Ovary (tissue), 9 donors: Measurements from ENCODE around the gene CRYBG2. TPM values are rescaled to one million over a fixed set of nuclear protein-coding genes. Genes with fewer than 3 reads are reported as not detected.

Experiments used
- DNase-seq, 5 donors: peaks; one replicate each; pipeline ENCODE4 v3.0.0-alpha.2; 2019 to 2020
- H3K27ac ChIP-seq, 2 donors: fragments of 200-600 bp; one replicate each; pipeline versions ENCODE4 v1.5.1 to v1.8.0; 2019 to 2022
- H3K27me3 ChIP-seq: fragments of 200-600 bp; one replicate; pipeline ENCODE4 v1.8.0; 2022
- H3K36me3 ChIP-seq: fragments of 200-600 bp; sonication (generic); one replicate; pipeline ENCODE4 v1.5.1; 2019
- H3K4me1 ChIP-seq: one replicate; pipeline ENCODE4 v1.8.1; 2013; ENCODE audit warnings: mild to moderate bottlenecking, moderate library complexity; ENCODE audit not compliant: insufficient read depth
- H3K4me3 ChIP-seq: fragments of 200-600 bp; sonication (generic); one replicate; pipeline ENCODE4 v1.5.1; 2017
- H3K9me3 ChIP-seq, 2 donors: fragments of 200-600 bp in 1 of 2; sonication (generic) in 1 of 2; one replicate each; pipeline versions ENCODE4 v1.5.1 to v1.8.1; 2013 to 2019; ENCODE audit warnings: mild to moderate bottlenecking in 1 of 2, moderate library complexity in 1 of 2
- EP300 ChIP-seq: sonication (generic); formaldehyde crosslinking; IDR thresholded peaks from one replicate; pipeline ENCODE4 v1.6.1; 2017; ENCODE audit warnings: antibody characterized with exemption
- POLR2A ChIP-seq: fragments of 450-650 bp; IDR thresholded peaks from one replicate; pipeline ENCODE4 v1.6.1; 2017; ENCODE audit warnings: antibody characterized with exemption, mild to moderate bottlenecking, moderate library complexity
- WGBS, 3 donors: extraction: QIAGEN DNeasy Blood & Tissue Kit in 1 of 3; methylation state at CpG; one replicate each; pipeline versions ENCODE4 v1.1.5 to v1.1.7; 2013 to 2017; 5-methylcytosine and 5-hydroxymethylcytosine counted together
- intact Hi-C, 4 donors: fragments of 100-400 bp; cut with DNase I; formaldehyde crosslinking; loops; one replicate each; pipeline versions ENCODE4 v1.11.0 to v1.15.1; 2022 to 2023
- polyA plus RNA-seq, 2 donors: library from polyadenylated mRNA; stranded (reverse); fragments of 200-250 nt in 1 of 2; fragments of 350-450 nt in 1 of 2; fragmentation: Illumina TruSeq in 1 of 2; extraction: RNeasy Lipid Tissue Mini Kit (QIAGEN cat#74804) in 1 of 2; gene quantifications; one replicate each; pipeline ENCODE4 v1.2.3, GENCODE V29; 2013 to 2014
- total RNA-seq, 7 donors: library from RNA; depleted of rRNA in 2 of 7; stranded (reverse); fragments of >200 nt in 2 of 7; fragmentation: NEBNext Ultra II Directional in 3 of 7; extraction: Animal tissue kit (Norgen Biotek cat#: 25700) in 3 of 7; gene quantifications; one replicate each; pipeline versions ENCODE4 v1.1.0 to v1.2.4, GENCODE V29; 2016 to 2023
- TF ChIP-seq, protein P1 (sequence below), 3 donors: fragments of 450-650 bp in 2 of 3; fragments of 200-600 bp in 1 of 3; IDR thresholded peaks; one replicate each; pipeline versions ENCODE4 v1.5.1 to v1.8.0; 2016 to 2022; ENCODE audit warnings: antibody characterized with exemption in 3 of 3, mild to moderate bottlenecking in 1 of 3
- donor health status: DM: no; HTN: no; CAD: no; lungs with moderate emphysema.
- donor health status: DM: no; HTN: no; CAD: no.
- donor health status: Bipolar disorder and iron deficiency.
- donor health status: DM: yes; HTN: yes; CAD: no.
- donor health status: DM: no; HTN: no; CAD: no.
- donor health status: DM: yes; HTN: yes; CAD: no.

Gene CRYBG2
- total and polyA plus RNA-seq, 9 donors = 0.11 to 2.3 (median 0.23) TPM; not detected in 6

DNA sequence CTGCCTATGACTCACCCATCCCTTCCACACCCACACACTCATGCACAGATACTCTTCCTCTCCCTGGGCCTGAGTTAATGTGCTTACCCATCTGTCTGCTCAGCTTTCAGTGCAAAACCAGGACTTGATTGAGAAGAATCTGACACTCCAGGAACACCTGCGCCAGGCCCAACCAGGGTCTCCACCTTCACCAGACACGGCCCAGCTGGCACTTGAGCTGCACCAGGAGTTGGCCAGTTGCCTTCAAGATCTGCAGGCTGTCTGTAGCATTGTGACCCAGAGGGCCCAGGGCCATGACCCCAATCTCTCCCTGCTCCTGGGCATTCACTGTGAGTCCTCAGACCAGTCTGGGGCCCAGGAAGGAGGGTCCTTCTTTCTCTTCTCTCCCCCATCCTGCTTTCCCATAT is 77.5 kb downstream of the CRYBG2 start:
- intact Hi-C loops = no loop called here
- 81 to 88% (median 82%) methylated on average over 2 of the region's 2 CpGs for WGBS, 3 donors
- DNase-seq = no peak
- Histone ChIP-seq H3K27me3 (no peaks in the 10 kb centered on the region), H3K4me1 (peaks cover 6% of the 10 kb centered on the region), H3K9me3 (no peaks in the 10 kb centered on the region), H3K27ac (no peak overlapping the region), H3K4me3 (no peak overlapping the region), H3K36me3 (no peaks in the 10 kb centered on the region)
- TF ChIP-seq, protein P1, sequence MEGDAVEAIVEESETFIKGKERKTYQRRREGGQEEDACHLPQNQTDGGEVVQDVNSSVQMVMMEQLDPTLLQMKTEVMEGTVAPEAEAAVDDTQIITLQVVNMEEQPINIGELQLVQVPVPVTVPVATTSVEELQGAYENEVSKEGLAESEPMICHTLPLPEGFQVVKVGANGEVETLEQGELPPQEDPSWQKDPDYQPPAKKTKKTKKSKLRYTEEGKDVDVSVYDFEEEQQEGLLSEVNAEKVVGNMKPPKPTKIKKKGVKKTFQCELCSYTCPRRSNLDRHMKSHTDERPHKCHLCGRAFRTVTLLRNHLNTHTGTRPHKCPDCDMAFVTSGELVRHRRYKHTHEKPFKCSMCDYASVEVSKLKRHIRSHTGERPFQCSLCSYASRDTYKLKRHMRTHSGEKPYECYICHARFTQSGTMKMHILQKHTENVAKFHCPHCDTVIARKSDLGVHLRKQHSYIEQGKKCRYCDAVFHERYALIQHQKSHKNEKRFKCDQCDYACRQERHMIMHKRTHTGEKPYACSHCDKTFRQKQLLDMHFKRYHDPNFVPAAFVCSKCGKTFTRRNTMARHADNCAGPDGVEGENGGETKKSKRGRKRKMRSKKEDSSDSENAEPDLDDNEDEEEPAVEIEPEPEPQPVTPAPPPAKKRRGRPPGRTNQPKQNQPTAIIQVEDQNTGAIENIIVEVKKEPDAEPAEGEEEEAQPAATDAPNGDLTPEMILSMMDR (IDR thresholded peaks at IDR 0.05) = no peak
- TF ChIP-seq POLR2A = no peak
- no peak for TF ChIP-seq EP300

DNA sequence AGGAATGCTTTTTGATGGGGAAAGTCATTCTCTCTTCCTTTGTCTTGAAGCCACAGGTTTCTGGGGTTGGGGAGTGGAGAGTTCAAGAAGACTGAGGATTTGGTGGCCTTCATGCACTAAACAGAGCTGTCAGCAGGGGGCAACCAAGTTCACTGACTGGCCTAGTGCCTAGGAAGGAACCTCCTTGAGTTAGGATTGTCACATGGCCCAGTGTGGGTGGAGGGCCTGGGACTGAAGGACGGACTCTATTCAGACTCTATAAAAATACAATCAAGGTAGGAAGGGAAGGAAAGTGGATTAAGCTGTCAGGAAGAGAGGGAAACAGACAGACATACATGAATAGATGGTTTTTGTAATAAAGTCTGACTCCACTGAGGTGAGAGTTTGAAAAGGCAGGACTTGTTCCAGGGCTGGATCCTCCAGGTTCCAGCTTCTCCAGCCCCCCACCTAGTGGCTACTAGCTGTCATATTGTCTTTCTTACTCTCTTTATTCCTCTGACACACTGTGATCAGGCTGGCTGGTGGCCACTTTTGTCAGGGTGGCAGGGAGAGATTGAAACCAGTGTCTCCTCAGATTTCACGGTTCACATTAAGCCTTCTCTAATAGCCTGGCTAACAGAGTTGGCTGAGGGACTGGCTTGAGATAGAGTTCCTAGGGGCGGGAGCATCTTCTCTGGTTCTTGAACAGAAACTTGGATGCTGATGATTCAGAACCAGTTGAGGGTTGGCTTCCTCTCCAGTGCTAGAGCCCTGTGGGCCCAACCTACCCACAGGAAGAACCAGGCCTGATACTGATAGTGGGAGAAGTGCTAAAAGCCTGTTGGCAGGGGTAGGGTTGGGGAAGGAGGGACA is 78.1 kb downstream of the CRYBG2 start:
- Histone ChIP-seq H3K4me1 (peaks cover 6% of the 10 kb centered on the region), H3K4me3 (no peak overlapping the region), H3K27me3 (no peaks in the 10 kb centered on the region), H3K27ac (peak overlapping the region in 1 of 2 donors; percentile 47), H3K9me3 (no peaks in the 10 kb centered on the region), H3K36me3 (no peaks in the 10 kb centered on the region)
- DNase-seq = peak; percentile 71 to 85 (median 78)
- TF ChIP-seq, protein P1 (IDR thresholded peaks at IDR 0.05) = peak; percentile 52 to 72 (median 70)
- no peak for TF ChIP-seq POLR2A
- intact Hi-C loops = loop anchor here in 1 of 4 donors (1.0 kb wide), 1 partner anchor 44 kb away; no protein-coding TSS in a partner anchor
- 13 to 28% (median 25%) methylated on average over 3 of the region's 3 CpGs for WGBS, 3 donors

DNA sequence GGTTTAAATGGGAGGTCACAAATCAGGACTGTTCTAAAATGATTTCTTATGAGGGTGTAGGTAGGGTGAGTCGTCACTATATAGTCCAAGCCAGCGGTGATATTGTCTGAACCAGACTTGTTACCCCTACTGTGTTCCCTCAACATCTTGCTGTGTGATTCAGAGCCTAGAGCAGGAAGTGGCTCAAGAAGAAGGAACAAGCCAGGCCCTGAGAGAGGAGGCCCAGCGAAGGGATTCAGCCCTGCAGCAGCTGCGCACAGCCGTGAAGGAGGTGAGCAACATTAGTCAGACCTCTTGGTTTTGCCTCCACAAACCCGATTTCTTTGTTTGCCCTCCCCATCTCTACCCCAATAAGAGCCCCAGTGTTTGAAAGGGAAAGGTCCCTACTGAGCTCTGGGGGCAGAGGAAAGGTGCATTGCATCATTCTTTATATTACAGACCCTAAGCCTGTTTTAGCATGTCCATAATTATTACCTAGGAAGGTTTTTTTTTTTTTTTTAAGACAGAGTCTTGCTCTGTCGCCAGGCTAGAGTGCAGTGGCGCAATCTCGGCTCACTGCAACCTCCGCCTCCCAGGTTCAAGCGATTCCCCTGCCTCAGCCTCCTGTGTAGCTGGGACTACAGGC is 79.0 kb downstream of the CRYBG2 start:
- no peaks in the 10 kb centered on the region for H3K27me3 ChIP-seq
- H3K27ac ChIP-seq = no peak overlapping the region
- intact Hi-C loops = loop anchor here in 1 of 4 donors (1.0 kb wide), 1 partner anchor 45 kb away; no protein-coding TSS in a partner anchor
- H3K4me3 ChIP-seq = no peak overlapping the region
- H3K9me3 ChIP-seq = no peaks in the 10 kb centered on the region
- no peak for TF ChIP-seq EP300
- TF ChIP-seq, protein P1 (IDR thresholded peaks at IDR 0.05) = no peak
- TF ChIP-seq POLR2A = no peak
- WGBS, 3 donors = 88 to 90% (median 89%) methylated on average over 11 of the region's 11 CpGs
- H3K36me3 ChIP-seq = no peaks in the 10 kb centered on the region
- H3K4me1 ChIP-seq = peaks cover 6% of the 10 kb centered on the region
- no peak for DNase-seq

Other genes with a start within 250 kb of the CRYBG2 start
- gene PDIK1L, start 242.3 kb downstream of the CRYBG2 start, total RNA-seq = 10 to 100 TPM in 5 of 7 donors, 1 to 10 TPM in 2; 5.7 to 16.5 (median 12.3) TPM
- gene PDIK1L, start 242.3 kb downstream of the CRYBG2 start, polyA plus RNA-seq = 1 to 10 TPM; 4.5 to 4.6 TPM
- gene FAM110D, start 195.1 kb downstream of the CRYBG2 start, total RNA-seq = 1 to 10 TPM in 6 of 7 donors, under 1 TPM in 1; 0.91 to 4.9 (median 2.1) TPM
- gene FAM110D, start 195.1 kb downstream of the CRYBG2 start, polyA plus RNA-seq = 1 to 10 TPM; 1.6 to 3.0 TPM
- gene C1orf232, start 185.2 kb downstream of the CRYBG2 start, total RNA-seq = not detected
- gene C1orf232, start 185.2 kb downstream of the CRYBG2 start, polyA plus RNA-seq = not detected
- 10 to 100 TPM; 17.8 to 62.5 (median 40.1) TPM for gene ZNF593, start 184.2 kb downstream of the CRYBG2 start, total RNA-seq
- 10 to 100 TPM in 1 of 2 donors, 1 to 10 TPM in 1; 1.8 to 36.5 TPM for gene ZNF593, start 184.2 kb downstream of the CRYBG2 start, polyA plus RNA-seq
- gene ZNF593OS, start 182.3 kb downstream of the CRYBG2 start, total RNA-seq = not detected
- gene ZNF593OS, start 182.3 kb downstream of the CRYBG2 start, polyA plus RNA-seq = under 1 TPM in 1 of 2 donors, not detected in 1; 0.54 TPM
- 10 to 100 TPM in 1 of 7 donors, 1 to 10 TPM in 6; 2.9 to 16.8 (median 6.3) TPM for gene CNKSR1, start 176.6 kb downstream of the CRYBG2 start, total RNA-seq
- 1 to 10 TPM in 1 of 2 donors, under 1 TPM in 1; 0.73 to 1.7 TPM for gene CNKSR1, start 176.6 kb downstream of the CRYBG2 start, polyA plus RNA-seq
- not detected for gene CATSPER4, start 163.5 kb downstream of the CRYBG2 start, total RNA-seq
- gene CATSPER4, start 163.5 kb downstream of the CRYBG2 start, polyA plus RNA-seq = not detected
- gene CEP85, start 119.9 kb downstream of the CRYBG2 start, total RNA-seq = 1 to 10 TPM; 2.3 to 8.4 (median 4.0) TPM
- 1 to 10 TPM; 2.0 to 4.4 TPM for gene CEP85, start 119.9 kb downstream of the CRYBG2 start, polyA plus RNA-seq
- gene SH3BGRL3, start 74.0 kb downstream of the CRYBG2 start, total RNA-seq = 100 to 1,000 TPM in 1 of 7 donors, 10 to 100 TPM in 6; 18.6 to 117 (median 58.3) TPM
- gene SH3BGRL3, start 74.0 kb downstream of the CRYBG2 start, polyA plus RNA-seq = 100 to 1,000 TPM in 1 of 2 donors, 10 to 100 TPM in 1; 57.8 to 242 TPM
- 10 to 100 TPM; 17.3 to 37.0 (median 28.8) TPM for gene UBXN11, start 47.5 kb downstream of the CRYBG2 start, total RNA-seq
- 10 to 100 TPM in 1 of 2 donors, 1 to 10 TPM in 1; 3.6 to 25.1 TPM for gene UBXN11, start 47.5 kb downstream of the CRYBG2 start, polyA plus RNA-seq
- gene CD52, start 36.2 kb downstream of the CRYBG2 start, total RNA-seq = 1 to 10 TPM in 6 of 7 donors, not detected in 1; 1.3 to 6.2 (median 2.9) TPM
- gene CD52, start 36.2 kb downstream of the CRYBG2 start, polyA plus RNA-seq = 10 to 100 TPM in 1 of 2 donors, 1 to 10 TPM in 1; 7.1 to 45.5 TPM
- gene ZNF683, start 18.6 kb upstream of the CRYBG2 start, total RNA-seq = under 1 TPM in 3 of 7 donors, not detected in 4; 0.28 to 0.50 (median 0.41) TPM
- gene ZNF683, start 18.6 kb upstream of the CRYBG2 start, polyA plus RNA-seq = under 1 TPM in 1 of 2 donors, not detected in 1; 0.15 TPM
- gene LIN28A, start 56.7 kb upstream of the CRYBG2 start, total RNA-seq = 1 to 10 TPM in 1 of 7 donors, not detected in 6; 1.3 TPM
- gene LIN28A, start 56.7 kb upstream of the CRYBG2 start, polyA plus RNA-seq = not detected
- gene DHDDS, start 78.2 kb upstream of the CRYBG2 start, total RNA-seq = 10 to 100 TPM; 20.0 to 46.2 (median 27.3) TPM
- 10 to 100 TPM; 13.0 to 37.8 TPM for gene DHDDS, start 78.2 kb upstream of the CRYBG2 start, polyA plus RNA-seq
- 100 to 1,000 TPM; 199 to 504 (median 381) TPM for gene HMGN2, start 118.3 kb upstream of the CRYBG2 start, total RNA-seq
- 100 to 1,000 TPM; 608 to 609 TPM for gene HMGN2, start 118.3 kb upstream of the CRYBG2 start, polyA plus RNA-seq
- gene RPS6KA1, start 175.6 kb upstream of the CRYBG2 start, total RNA-seq = 10 to 100 TPM in 1 of 7 donors, 1 to 10 TPM in 6; 3.2 to 18.8 (median 5.2) TPM
- 10 to 100 TPM in 1 of 2 donors, 1 to 10 TPM in 1; 2.2 to 11.2 TPM for gene RPS6KA1, start 175.6 kb upstream of the CRYBG2 start, polyA plus RNA-seq